CD4-positive, alpha-beta T cell treated with Interleukin-17A for 4 hours (primary cell): ENCODE results near the gene ID1.
"Not testable (repeated sequence)": the region's sequence is repeated elsewhere in the genome, so short reads cannot be mapped to it uniquely, and the experiment has no call there.

ENCODE experiments used
- DNase-seq: peaks from one replicate; pipeline ENCODE4 v3.0.0-alpha.2; 2020; ENCODE audit warnings: mixed read lengths

The ID1 gene

DNA sequence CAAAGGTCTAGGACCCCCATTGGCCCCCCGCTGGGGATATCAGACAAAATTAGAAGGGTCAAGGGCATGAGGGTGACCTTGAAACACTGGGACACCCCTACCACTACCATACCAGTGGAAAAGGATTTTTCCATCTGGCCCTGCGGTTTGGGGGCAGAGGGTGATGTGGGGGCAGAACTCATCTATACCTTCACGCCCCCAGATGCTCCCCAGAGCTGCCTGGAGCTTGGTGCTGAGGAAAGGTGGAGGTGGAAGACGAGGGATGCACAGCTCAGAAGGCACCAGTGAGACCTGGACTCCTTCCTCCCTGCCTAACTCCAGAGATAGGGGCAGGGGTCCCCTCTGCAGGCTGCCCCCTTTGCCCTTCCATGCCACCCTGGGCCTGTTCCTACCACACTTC, 33.7 kb downstream of the ID1 start:
- no peak for DNase-seq

- DNase-seq: no peak
Observed at GRCh38 chr20:31640259-31640658, 35.2 kb downstream of the ID1 start.

GRCh38 chr20:31641391-31641790, 36.3 kb downstream of the ID1 start:
- DNase-seq: no peak

DNA sequence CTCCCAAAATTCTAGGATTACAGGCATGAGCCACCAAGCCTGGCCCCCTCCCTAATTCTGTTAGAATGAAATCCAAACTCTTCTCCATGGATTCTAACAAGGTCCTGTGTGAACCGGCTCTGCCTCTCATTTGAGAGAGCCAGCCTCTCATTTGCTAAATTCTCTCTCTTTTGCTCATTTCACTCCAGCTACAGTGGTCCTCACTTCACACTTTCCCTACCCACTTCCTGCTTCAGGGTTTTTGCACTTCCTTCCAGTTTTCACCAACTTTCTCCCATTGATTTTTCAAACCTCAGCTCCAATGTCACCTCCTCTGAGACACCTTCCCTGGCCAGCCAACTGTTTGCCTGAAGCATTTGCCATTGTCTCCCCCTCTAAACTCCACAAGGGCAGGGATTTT, 37.7 kb downstream of the ID1 start:
- no peak for DNase-seq

DNA sequence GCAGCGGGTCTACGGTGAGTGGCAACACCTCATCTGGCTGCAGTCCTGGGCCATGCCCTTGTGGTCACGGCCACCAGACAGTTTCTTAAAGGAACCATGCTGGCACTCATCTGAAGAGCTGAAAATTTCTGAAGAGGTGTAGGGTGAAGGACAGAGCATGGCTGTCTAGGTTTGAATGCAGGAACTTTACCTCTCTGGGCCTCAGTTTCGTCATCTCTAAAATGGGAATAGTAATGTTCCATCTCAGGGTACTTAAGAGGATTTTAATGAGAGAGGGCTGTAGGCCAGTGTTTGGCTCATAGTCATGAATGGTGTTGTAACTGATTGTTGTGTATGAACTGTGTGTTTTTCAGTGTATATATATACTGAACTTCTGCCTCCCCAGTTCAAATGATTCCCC, 38.4 kb downstream of the ID1 start:
- no peak for DNase-seq

DNA sequence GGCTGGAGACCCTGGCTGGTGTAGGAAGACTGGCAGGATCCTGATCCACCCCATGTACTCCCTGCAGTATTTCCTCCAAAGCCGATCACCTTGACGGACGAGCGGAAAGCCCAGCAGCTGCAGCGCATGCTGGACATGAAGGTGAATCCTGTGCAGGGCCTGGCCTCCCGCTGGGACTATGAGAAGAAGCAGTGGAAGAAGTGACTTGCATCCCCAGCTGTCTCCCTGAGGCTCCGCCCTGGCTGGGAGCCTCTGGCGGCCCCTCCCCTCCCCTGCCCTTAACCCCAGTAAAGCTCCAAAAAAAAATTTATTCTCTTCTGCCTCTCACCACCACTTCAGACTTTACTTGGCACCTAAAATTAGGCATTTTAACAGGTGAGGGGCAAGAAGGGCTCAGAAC, 39.6 kb downstream of the ID1 start:
- no peak for DNase-seq

DNA sequence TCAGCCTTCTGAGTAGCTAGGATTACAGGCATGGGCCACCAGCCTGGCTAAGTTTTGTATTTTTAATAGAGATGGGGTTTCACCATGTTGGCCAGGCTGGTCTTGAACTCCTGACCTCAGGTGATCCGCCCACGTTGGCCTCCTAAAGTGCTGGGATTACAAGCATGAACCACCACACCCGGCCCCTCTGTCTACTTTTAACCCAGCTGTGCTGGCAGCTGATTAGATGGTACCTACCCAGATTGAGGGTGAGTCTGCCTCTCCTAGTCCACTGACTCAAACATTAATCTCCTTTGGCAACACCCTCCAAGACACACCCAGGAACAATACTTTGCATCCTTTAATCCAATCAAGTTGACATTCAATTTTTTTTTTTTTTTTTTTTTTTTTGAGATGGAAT, 43.0 kb downstream of the ID1 start:
- not testable (repeated sequence) for DNase-seq

DNA sequence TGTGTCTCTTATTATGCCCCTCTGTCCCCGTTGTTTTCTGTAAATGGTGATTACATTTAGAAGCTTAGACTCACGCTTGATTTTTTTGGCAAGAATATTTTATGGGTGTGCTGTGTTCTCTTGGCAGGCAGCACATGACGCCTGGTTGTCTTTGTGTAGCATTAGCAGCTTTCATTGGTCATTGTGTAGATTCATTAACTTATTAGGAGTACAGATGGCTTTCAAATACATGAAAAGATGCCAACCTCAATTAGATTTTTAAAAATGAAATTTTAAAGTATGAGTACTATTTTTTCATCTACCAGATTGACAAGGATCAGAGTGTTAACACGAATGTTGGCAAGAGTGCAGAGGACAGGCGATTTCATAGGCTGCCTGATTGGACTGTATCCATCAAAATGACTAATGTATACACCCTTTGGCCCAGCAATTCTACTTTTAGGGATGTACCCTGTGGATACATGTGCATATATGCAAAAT, 47.9 kb downstream of the ID1 start:
- no peak for DNase-seq

DNA sequence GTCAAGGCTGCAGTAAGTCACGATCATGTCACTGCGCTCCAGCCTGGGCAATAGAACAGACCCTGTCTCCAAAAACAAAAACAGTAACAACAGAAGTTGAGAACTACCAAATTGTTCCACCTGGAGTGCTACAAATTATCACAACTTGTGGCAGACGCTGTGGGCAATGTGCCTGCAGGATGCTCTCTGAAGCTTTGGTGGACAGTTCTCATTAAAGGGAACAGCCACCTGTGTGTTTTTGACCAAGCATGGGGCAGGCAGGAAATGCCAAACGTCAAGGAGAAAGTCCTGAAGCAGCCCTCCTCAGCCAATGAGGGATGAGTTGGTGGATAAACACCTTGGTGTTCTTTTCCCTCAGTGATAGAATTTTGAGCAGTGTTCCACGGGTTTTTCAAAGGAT, 48.5 kb downstream of the ID1 start:
- no peak for DNase-seq

- no peak for DNase-seq
Observed at GRCh38 chr20:31654534-31654933, 49.4 kb downstream of the ID1 start.
